Activated CD4-positive, alpha-beta T cell treated with anti-CD3 and anti-CD28 coated beads for 1 hour (primary cell): Measurements from ENCODE around the gene KDM4E.
A peak's percentile ranks its signal among the peaks of the same experiment; 100 is the strongest.

Source experiments
- DNase-seq: peaks from one replicate; pipeline ENCODE4 v3.0.0-alpha.2; 2020

Gene KDM4E

GRCh38 chr11:95054356-95054755 is 29.3 kb downstream of the KDM4E start:
- no peak for DNase-seq

DNA sequence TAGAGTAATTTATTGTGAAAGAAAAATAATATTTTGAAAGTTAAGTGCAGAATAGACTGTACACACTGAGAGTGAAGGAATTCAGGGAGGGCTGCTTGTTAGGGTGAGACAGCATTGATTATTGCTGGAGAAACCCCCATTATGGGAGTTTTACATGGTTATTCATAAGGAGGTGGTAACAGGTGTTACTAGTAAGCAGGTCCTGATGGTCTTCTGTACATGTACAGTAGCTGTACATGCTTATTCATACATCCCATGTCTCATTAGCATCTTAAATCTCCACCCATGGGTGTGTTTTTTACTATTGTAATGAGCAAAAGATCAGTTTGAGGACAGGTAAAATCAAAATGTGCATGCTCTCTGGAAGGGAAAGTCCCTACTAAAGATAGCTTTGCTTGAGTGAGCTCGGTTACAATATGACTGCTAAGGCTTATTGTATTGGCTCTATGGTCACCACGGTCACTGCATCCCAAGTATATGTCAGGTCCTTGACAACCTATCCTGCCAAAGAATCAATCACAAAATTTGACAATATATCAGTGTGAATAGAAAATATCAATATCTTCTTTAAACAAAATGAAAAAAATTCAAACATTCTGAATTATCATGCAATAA is 30.3 kb downstream of the KDM4E start:
- DNase-seq: no peak

DNA sequence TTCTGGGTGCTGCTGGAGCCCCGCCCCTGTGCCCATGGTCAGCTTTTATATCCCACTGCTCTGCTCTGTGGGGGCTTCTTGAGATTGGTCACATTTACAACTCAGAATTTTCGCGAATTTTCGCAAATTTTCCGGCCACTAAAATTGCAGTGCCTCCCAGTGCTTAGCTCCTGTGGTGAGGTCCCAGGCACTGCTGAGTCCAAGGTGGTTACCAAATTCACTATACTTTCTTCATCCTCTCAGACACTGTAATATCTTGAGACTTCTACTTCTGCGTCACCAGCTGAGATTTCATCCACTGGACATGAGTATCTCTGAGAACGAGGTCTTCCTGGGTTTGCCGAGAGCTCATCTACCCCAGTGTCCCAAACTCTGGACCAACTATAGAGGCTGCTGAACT is 32.9 kb downstream of the KDM4E start:
- DNase-seq: no peak

DNA sequence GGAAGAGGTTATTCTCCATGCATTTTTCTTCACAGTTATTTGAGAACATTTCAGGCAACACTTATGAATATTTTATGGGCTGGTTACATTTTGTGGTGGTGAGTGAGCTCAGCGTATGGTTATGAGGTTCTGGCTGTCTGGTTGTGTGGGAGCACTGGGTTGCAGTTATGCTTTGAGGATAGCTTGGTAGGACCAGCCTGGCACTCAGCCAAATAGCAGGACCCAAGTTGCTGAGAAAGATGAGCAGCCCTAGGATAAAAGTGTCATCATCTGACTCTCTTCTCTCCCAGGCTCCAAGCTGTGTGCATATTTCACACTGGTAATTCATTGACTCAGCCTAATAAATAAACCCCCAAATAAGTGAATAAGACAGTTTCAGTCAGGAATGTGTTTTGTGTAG is 33.6 kb downstream of the KDM4E start:
- no peak for DNase-seq

GRCh38 chr11:95059046-95059445 is 34.0 kb downstream of the KDM4E start:
- no peak for DNase-seq

- DNase-seq: no peak
Observed at GRCh38 chr11:95065336-95065735, 40.3 kb downstream of the KDM4E start.

GRCh38 chr11:95066716-95067038 is 41.6 kb downstream of the KDM4E start, which contains the start of gene SRSF8:
SRSF8 (plus strand) TSS chr11:95066919; CDS start chr11:95067227, 308 bp downstream.
- no peak for DNase-seq

DNA sequence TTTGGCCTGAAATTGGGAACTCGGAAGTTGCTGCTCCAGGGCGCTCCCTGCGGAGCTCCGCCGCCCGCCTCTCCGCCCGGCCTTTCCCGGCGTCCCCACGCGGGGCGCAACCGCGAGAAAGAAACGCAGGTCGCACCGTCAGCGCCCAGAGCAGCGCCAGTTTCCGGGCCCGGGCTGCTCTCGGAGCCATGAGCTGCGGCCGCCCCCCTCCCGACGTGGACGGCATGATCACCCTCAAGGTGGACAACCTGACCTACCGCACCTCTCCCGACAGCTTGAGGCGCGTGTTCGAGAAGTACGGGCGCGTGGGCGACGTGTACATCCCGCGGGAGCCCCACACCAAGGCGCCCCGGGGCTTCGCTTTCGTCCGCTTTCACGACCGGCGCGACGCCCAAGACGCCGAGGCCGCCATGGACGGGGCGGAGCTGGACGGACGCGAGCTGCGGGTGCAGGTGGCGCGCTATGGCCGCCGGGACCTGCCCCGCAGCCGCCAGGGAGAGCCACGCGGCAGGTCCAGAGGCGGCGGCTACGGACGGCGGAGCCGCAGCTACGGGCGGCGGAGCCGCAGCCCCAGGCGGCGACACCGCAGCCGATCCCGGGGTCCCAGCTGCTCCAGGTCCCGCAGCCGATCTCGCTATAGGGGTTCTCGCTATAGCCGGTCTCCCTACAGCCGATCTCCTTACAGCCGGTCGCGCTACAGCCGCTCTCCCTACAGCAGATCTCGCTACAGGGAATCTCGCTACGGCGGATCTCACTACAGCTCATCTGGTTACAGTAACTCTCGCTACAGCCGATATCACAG is 42.2 kb downstream of the KDM4E start:
- DNase-seq: peak; percentile 56

- DNase-seq: no peak
Observed at GRCh38 chr11:95067841-95068219, 42.8 kb downstream of the KDM4E start.

DNA sequence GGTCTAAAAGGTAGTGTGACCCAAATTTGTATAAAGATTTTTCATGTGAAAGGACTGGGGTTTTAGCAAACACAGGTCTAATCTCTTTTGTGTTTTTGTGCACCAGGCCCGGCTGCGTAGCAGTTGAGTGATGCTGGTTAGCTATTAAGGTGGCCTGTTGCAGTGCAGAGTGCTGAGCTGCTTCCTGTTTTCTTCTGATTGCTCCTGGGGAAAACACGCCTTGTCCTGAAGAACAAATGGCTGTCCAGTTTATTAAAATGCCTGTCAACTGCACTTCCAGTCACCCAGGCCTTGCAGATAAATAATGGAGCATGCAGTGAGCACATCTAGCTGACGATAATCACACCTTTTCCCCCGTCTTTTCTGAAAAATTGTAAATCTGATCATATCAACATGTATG is 43.5 kb downstream of the KDM4E start:
- peak; percentile 32 for DNase-seq

DNA sequence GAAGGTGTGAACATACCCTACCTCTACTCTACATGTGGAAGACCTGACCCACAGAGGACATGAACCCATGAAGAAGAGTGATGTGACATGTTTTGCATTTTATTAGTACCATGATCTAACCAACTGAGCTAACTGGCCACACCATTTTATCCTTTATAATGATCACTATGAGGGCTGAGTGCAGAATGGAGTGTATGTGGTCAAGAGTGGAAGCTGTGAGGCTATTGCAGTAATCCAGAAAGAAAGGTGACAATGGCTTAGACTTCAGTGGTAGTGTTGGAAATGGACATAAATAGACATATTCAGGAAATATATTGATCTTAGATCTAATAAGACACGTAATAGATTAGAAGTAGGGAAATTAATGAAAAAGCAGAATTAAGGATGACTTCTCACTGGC is 45.4 kb downstream of the KDM4E start:
- DNase-seq: no peak

GRCh38 chr11:95072948-95073347 is 47.9 kb downstream of the KDM4E start:
- DNase-seq: no peak

- DNase-seq: no peak
Observed at GRCh38 chr11:95074792-95075563, 49.9 kb downstream of the KDM4E start.

DNA sequence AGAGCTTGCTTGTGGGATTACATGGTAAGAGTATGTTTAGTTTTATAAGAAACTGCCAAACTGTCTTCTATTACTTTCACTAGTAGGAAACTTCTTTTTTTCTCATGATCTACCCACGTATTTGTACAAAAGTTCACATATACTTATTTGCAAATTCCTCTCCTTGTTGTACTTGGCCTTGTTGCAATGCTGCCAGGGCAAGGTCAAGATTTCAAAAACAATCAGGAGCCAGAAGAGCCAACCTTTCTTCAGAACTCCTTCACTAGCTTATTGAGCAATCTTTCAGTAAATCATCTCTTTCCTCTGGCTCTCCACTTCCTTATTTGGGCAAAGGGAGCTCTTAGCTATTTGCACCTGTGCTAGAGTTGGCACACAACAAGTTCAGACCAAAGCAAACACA is 51.4 kb downstream of the KDM4E start:
- DNase-seq: no peak

GRCh38 chr11:95076981-95077380 is 51.9 kb downstream of the KDM4E start:
- DNase-seq: no peak
